ENCODE results near the gene LHFPL3. TPM values are rescaled to one million over a fixed set of nuclear protein-coding genes. Genes with fewer than 3 reads are reported as not detected.
"Not testable (repeated sequence)": the region's sequence is repeated elsewhere in the genome, so short reads cannot be mapped to it uniquely, and the experiment has no call there.

Gene LHFPL3
- not detected for total RNA-seq
- not detected for polyA plus RNA-seq
- total RNA-seq: 0 to 0.08 (median 0) reads per million in 6 experiments

- Mint-ChIP-seq H3K27me3 (peaks cover 36 to 63% (median 48%) of the 10 kb centered on the region in 5 donors), H3K9me3 (peaks cover 0 to 2% (median 0%) of the 10 kb centered on the region in 9 donors), H3K36me3 (peaks cover 0 to under 1% (median 0%) of the 10 kb centered on the region in 3 donors), H3K27ac (no peak within 1 kb of the TSS), H3K4me1 (peaks cover 6 to 19% (median 13%) of the 10 kb centered on the region in 4 donors), H3K4me3 (peak within 1 kb of the TSS in 8 of 10 donors; percentile 7 to 72 (median 50))
- POLR2A ChIA-PET: no interaction called here
- no peak for ATAC-seq
- no peak for DNase-seq
Measured at GRCh38 chr7:104328296-104328969, at the start of gene LHFPL3. LHFPL3 (plus strand) TSS chr7:104328603.

GRCh38 chr7:104281685-104282084, 46.7 kb upstream of the LHFPL3 start:
- H3K36me3 Mint-ChIP-seq, DNase-seq, POLR2A ChIA-PET, ATAC-seq, H3K4me1 Mint-ChIP-seq, H3K27me3 Mint-ChIP-seq, H3K27ac Mint-ChIP-seq, H3K4me3 Mint-ChIP-seq: not testable (repeated sequence)
- peaks cover 0 to 26% (median 9%) of the 10 kb centered on the region in 9 donors for H3K9me3 Mint-ChIP-seq

GRCh38 chr7:104286839-104287238, 41.6 kb upstream of the LHFPL3 start:
- H3K27ac Mint-ChIP-seq: no peak overlapping the region
- DNase-seq: no peak
- POLR2A ChIA-PET: no interaction called here

GRCh38 chr7:104288137-104288536, 40.3 kb upstream of the LHFPL3 start:
- POLR2A ChIA-PET: no interaction called here
- H3K27me3 Mint-ChIP-seq: peaks cover 0 to 10% (median 5%) of the 10 kb centered on the region in 5 donors
- no peak overlapping the region for H3K4me3 Mint-ChIP-seq
- no peak overlapping the region for H3K27ac Mint-ChIP-seq
- H3K4me1 Mint-ChIP-seq: no peaks in the 10 kb centered on the region
- H3K9me3 Mint-ChIP-seq: peaks cover 0 to 6% (median 1%) of the 10 kb centered on the region in 9 donors
- DNase-seq (no peak), ATAC-seq (no peak)
- H3K36me3 Mint-ChIP-seq: no peaks in the 10 kb centered on the region

More at GRCh38 chr7:104286839-104287238, 41.6 kb upstream of the LHFPL3 start:
- Mint-ChIP-seq H3K4me3 (no peak overlapping the region), H3K9me3 (peaks cover 0 to 10% (median 3%) of the 10 kb centered on the region in 9 donors), H3K27me3 (peaks cover 0 to 6% (median 5%) of the 10 kb centered on the region in 5 donors), H3K36me3 (no peaks in the 10 kb centered on the region), H3K4me1 (no peaks in the 10 kb centered on the region)
- ATAC-seq: no peak

GRCh38 chr7:104294291-104294690, 34.1 kb upstream of the LHFPL3 start:
- H3K36me3 Mint-ChIP-seq: no peaks in the 10 kb centered on the region
- no peak overlapping the region for H3K4me3 Mint-ChIP-seq
- no peak for ATAC-seq
- no peak for DNase-seq
- H3K27me3 Mint-ChIP-seq: peaks cover 2 to 21% (median 10%) of the 10 kb centered on the region in 5 donors
- POLR2A ChIA-PET: no interaction called here
- no peaks in the 10 kb centered on the region for H3K4me1 Mint-ChIP-seq
- peak overlapping the region in 1 of 10 donors; percentile 36 for H3K27ac Mint-ChIP-seq
- peaks cover 0 to 6% (median 0%) of the 10 kb centered on the region in 9 donors for H3K9me3 Mint-ChIP-seq

- no peaks in the 10 kb centered on the region for H3K4me1 Mint-ChIP-seq
- H3K4me3 Mint-ChIP-seq: no peak overlapping the region
- POLR2A ChIA-PET: no interaction called here
- no peak for DNase-seq
- peaks cover 0 to 9% (median 0%) of the 10 kb centered on the region in 9 donors for H3K9me3 Mint-ChIP-seq
- no peak overlapping the region for H3K27ac Mint-ChIP-seq
- H3K36me3 Mint-ChIP-seq: no peaks in the 10 kb centered on the region
- peaks cover 9 to 29% (median 18%) of the 10 kb centered on the region in 5 donors for H3K27me3 Mint-ChIP-seq
- ATAC-seq: no peak
Measured at GRCh38 chr7:104296266-104296665, 32.1 kb upstream of the LHFPL3 start.

- Mint-ChIP-seq H3K27me3 (peaks cover 11 to 31% (median 21%) of the 10 kb centered on the region in 5 donors), H3K9me3 (peaks cover 0 to 9% (median 0%) of the 10 kb centered on the region in 9 donors), H3K27ac (no peak overlapping the region), H3K4me3 (no peak overlapping the region), H3K36me3 (no peaks in the 10 kb centered on the region), H3K4me1 (no peaks in the 10 kb centered on the region)
- ATAC-seq: no peak
- POLR2A ChIA-PET: no interaction called here
- DNase-seq: no peak
Measured at GRCh38 chr7:104296900-104297299, 31.5 kb upstream of the LHFPL3 start.

GRCh38 chr7:104299323-104299722, 29.1 kb upstream of the LHFPL3 start:
- no peak for ATAC-seq
- H3K4me3 Mint-ChIP-seq: no peak overlapping the region
- H3K27me3 Mint-ChIP-seq: peaks cover 7 to 31% (median 14%) of the 10 kb centered on the region in 5 donors
- no peaks in the 10 kb centered on the region for H3K36me3 Mint-ChIP-seq
- H3K27ac Mint-ChIP-seq: no peak overlapping the region
- no peaks in the 10 kb centered on the region for H3K4me1 Mint-ChIP-seq
- no peak for DNase-seq
- POLR2A ChIA-PET: no interaction called here
- peaks cover 0 to 9% (median 0%) of the 10 kb centered on the region in 9 donors for H3K9me3 Mint-ChIP-seq

GRCh38 chr7:104299777-104300176, 28.6 kb upstream of the LHFPL3 start:
- H3K36me3 Mint-ChIP-seq: no peaks in the 10 kb centered on the region
- peaks cover 0 to 9% (median 0%) of the 10 kb centered on the region in 9 donors for H3K9me3 Mint-ChIP-seq
- H3K27ac Mint-ChIP-seq: no peak overlapping the region
- H3K4me3 Mint-ChIP-seq: no peak overlapping the region
- no peaks in the 10 kb centered on the region for H3K4me1 Mint-ChIP-seq
- no peak for ATAC-seq
- peaks cover 7 to 31% (median 12%) of the 10 kb centered on the region in 5 donors for H3K27me3 Mint-ChIP-seq
- DNase-seq: no peak
- POLR2A ChIA-PET: no interaction called here

- no peaks in the 10 kb centered on the region for H3K9me3 Mint-ChIP-seq
- no peak overlapping the region for H3K27ac Mint-ChIP-seq
- H3K4me3 Mint-ChIP-seq: no peak overlapping the region
Measured at GRCh38 chr7:104306793-104307192, 21.6 kb upstream of the LHFPL3 start.

GRCh38 chr7:104317948-104318629, 10.3 kb upstream of the LHFPL3 start:
- H3K27ac Mint-ChIP-seq: no peak overlapping the region

More at GRCh38 chr7:104306793-104307192, 21.6 kb upstream of the LHFPL3 start:
- no peaks in the 10 kb centered on the region for H3K36me3 Mint-ChIP-seq
- H3K4me1 Mint-ChIP-seq: no peaks in the 10 kb centered on the region
- DNase-seq: no peak
- no peak for ATAC-seq
- POLR2A ChIA-PET: no interaction called here
- peaks cover 0 to 13% (median 5%) of the 10 kb centered on the region in 5 donors for H3K27me3 Mint-ChIP-seq

GRCh38 chr7:104327534-104327933, 869 bp upstream of the LHFPL3 start:
- Mint-ChIP-seq H3K27me3 (peaks cover 34 to 58% (median 44%) of the 10 kb centered on the region in 5 donors), H3K4me1 (peaks cover 6 to 19% (median 13%) of the 10 kb centered on the region in 4 donors), H3K9me3 (peaks cover 0 to 11% (median 0%) of the 10 kb centered on the region in 9 donors), H3K36me3 (peaks cover 0 to 6% (median 0%) of the 10 kb centered on the region in 3 donors), H3K4me3 (peak overlapping the region in 5 of 10 donors; percentile 7 to 66 (median 31)), H3K27ac (no peak overlapping the region)
- POLR2A ChIA-PET: no interaction called here
- DNase-seq: no peak
- no peak for ATAC-seq

More at GRCh38 chr7:104317948-104318629, 10.3 kb upstream of the LHFPL3 start:
- peaks cover 0 to 3% (median 1%) of the 10 kb centered on the region in 5 donors for H3K27me3 Mint-ChIP-seq
- DNase-seq: no peak
- H3K4me1 Mint-ChIP-seq: no peaks in the 10 kb centered on the region
- POLR2A ChIA-PET: no interaction called here
- H3K4me3 Mint-ChIP-seq: no peak overlapping the region
- peaks cover 0 to 28% (median 0%) of the 10 kb centered on the region in 3 donors for H3K36me3 Mint-ChIP-seq
- peaks cover 10 to 66% (median 29%) of the 10 kb centered on the region in 9 donors for H3K9me3 Mint-ChIP-seq
- no peak for ATAC-seq

- Mint-ChIP-seq H3K27me3 (peaks cover 36 to 58% (median 46%) of the 10 kb centered on the region in 5 donors), H3K27ac (no peak overlapping the region), H3K36me3 (peaks cover 0 to 6% (median 0%) of the 10 kb centered on the region in 3 donors), H3K4me1 (peaks cover 6 to 19% (median 13%) of the 10 kb centered on the region in 4 donors), H3K9me3 (peaks cover 0 to 7% (median 0%) of the 10 kb centered on the region in 9 donors), H3K4me3 (peak overlapping the region in 4 of 10 donors; percentile 7 to 66 (median 30))
- DNase-seq (no peak), ATAC-seq (no peak)
- POLR2A ChIA-PET: no interaction called here
Measured at GRCh38 chr7:104327938-104328295, 486 bp upstream of the LHFPL3 start.

All from naive thymus-derived CD8-positive, alpha-beta T cell (primary cell).